Inferior parietal cortex (tissue), 1 donor: ENCODE data around the gene LMF1.
"Not testable (repeated sequence)": the region's sequence is repeated elsewhere in the genome, so short reads cannot be mapped to it uniquely, and the experiment has no call there.

Experiments
- DNase-seq: peaks from one replicate; pipeline ENCODE4 v3.0.0-alpha.2; 2016; ENCODE audit errors: extremely low spot score

Gene LMF1

DNA sequence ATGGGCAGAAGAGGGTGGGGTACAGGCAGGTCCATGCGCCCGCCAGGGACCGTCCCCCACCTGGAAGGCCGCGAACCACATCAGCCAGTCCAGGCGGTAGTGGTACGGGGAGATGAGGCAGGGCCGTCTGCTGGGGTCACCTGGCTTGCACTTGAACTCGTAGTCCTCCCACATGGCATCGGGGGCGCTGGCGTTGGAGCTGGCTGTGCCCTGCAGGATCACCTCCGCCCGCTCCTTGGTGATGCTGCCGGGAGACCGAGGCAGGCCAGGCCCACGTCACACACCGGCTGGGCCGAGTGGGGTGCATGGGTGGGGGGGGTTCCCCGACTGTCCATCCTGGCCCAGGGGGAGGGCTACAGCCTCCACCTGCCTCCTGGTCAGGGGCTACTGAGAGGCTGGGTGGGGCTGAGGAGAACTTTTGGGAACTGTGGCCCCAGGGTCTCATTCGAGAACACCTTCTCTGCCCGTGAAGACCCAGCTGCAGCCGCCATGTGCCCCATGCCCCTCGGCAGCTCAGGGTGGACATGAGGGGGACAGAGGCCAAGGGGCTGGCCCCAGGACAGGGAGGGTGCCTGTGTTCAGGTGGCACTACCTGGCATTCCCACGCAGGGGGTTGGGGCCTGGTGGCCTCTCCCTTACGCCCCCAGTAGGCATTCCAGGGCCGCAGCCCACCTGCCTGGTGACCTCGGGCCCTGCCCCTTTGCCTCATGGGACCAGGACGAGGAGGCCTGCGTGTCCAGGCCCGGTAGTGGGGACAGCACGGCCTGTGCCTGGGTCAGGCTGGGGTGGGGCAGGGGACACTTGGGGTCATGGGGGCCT lies 100.8 kb downstream of the LMF1 start:
- DNase-seq = no peak

DNA sequence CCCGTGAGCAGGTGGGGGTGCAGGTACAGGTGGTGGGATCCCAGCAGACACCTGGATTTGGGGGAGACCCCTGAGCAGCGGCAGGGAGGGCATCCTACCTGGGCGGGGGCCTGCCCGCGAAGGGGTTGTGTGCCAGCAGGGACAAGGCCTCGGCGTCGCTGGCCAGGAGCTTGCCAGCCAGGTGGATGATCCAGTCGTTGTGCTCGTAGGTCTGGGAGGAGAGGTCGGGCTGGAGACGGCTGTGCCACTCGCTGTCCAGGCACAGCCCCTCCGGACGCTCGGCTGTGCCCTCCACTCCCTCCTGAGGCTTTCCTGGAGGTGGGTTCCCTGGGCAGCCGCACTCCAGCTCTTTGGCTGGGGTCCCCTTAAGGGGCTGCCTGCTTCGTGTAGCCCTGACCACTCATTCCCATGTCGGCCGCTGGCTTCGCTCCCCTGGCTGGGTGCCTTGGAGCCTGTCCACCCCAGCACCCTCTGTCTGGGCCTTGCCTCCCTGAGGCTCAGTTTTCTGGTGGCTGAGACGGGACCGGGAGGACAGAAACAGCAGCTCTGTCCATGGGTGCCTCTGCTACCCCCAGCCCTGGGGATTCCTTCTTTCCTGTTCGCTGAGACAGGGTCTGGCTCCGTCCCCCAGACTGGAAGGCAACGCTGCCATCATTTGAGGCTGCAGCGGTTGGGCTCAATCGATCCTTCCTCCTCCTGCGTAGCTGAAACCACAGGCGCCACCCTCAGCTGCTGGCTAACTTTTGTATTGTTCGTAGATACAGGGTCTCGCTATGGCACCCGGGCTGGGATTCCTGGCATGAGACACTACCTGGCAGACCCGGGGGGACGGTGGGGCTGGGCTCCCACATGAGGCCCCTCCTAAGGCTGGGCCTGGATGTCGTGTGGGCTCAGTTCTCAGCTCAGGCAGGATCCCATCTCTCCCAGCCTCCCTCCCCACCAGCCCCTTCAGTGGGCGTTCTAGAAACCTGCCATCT lies 101.7 kb downstream of the LMF1 start:
- DNase-seq = no peak

DNA sequence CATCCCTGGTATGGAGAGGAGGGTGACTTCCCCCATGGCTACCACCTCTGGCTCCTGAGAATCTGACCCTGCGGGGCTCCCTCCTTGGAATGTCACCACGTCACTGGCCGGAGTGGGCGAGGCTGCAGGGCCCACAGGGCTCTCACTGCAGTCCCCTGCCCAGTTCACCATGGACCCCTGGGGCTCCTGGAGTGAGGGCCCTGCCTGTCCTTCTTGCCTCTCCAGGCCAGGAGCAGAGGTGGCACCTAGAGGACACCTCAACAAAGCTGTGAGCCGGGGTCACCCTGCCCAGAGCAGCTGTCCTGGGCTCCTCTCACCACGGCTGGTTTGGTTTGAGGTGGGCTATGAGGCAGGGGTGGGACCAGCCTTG lies 102.4 kb downstream of the LMF1 start:
- DNase-seq = no peak

DNA sequence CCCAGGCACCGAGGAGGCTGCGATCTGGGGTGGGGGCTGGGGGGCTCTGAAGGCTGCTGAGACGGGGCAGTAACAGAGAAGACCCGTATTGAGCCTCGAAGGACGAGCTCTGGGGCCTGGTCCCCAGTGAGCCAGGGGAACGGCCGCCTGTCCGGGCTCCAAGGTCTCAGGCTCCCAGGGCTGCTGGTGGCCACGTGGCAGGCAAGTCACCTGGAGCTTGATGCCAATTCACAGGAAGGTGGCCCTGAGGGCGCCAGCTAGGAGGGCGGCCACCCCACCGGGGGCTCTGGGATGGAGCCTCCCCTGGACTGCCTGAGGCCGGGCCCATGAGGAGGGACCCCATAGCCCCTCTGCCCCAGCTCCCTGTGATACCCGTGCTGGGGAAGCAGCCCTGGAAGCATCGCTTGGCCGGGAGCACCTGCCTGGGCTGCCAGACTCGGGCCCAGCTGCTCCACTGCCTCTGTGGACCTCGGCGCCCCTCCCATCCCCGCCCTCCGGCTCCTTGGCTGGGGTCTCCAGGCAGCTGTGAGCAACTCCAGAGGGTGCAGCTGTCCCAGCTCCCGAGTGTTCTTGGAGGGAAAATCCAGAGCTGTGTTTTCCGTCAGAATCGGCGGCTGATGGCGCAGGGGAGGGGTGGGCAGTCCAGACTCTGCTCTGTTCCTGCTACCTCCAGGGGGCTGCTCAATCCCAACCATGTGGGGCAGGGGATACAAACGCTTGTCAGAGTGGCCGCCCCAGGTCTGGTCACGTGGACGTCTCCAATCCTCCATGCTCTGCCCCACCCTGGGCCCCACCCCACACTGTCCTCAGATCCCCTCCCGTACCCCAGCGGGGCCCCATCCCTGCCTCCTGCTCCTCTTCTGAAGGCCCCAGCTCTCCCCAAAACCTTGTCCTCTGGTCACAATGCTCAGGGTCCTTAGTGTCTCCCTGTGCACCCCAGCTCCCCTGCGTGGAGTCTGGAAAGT lies 103.1 kb downstream of the LMF1 start:
- no peak for DNase-seq

DNA sequence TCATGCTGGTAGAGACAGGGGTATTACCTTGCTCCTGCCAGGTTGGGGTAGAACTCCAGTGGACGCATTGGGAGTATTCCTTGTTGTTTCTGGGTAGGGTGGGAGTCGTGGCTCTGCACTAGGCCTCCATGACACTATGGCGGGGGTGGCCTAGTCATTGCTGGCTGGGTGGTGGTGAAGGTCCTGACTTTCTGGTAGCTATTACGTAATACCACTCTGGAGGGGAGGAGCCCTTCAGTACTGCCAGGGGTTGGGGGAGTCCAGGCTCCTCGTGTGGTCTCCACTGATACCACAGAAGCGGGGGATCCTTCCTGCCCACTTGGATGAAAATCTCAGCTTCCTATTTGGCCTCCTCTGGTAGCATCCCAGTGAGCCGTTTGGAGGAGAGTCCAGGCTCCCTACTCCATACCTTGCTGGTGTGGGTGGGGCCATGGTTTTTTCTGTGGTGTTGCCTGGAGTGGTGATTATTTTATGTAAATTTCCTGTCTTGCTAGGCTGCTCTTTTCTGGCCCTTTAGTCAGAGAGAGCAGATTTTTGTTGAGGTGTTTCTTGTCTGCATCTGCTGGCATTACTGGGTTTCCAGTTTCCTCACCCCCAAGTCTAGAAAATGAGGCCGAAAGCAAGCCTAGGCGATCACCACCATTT lies 104.4 kb downstream of the LMF1 start:
- DNase-seq = no peak

DNA sequence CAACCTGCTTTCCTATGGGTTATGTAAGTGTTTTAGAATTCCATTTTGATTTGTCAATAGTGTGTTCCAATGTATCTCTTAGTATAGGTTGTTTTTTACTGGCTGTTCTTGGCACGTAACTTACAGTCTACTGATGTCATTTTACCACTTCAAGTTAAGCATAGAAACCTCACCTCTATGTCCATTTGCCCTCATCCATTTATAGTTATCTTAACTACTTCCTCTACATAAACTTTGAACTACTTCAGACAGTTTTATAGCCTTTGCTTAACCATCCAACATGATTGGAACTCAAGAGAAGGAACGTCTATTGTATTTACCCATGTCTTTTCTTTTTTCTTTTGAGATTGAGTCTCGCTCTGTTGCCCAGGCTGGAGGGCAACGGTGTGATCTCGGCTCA lies 105.8 kb downstream of the LMF1 start:
- no peak for DNase-seq

DNA sequence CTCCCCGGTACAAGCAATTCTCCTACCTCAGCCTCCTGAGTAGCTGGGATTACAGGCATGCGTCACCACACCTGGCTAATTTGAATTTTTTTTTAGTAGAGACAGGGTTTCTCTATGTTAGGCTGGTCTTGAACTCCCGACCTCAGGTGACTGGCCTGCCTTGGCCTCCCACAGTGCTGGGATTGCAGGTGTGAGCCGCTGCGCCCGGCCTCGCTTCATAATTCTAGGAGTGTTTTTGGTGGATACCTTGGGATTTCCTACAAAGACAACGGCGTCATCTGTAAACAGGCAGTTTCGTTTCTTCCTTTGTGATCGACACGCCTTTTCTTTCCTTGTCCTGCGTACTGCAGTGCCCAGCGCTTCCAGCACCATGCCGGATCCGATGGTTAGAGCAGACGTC lies 109.3 kb downstream of the LMF1 start:
- DNase-seq = no peak

DNA sequence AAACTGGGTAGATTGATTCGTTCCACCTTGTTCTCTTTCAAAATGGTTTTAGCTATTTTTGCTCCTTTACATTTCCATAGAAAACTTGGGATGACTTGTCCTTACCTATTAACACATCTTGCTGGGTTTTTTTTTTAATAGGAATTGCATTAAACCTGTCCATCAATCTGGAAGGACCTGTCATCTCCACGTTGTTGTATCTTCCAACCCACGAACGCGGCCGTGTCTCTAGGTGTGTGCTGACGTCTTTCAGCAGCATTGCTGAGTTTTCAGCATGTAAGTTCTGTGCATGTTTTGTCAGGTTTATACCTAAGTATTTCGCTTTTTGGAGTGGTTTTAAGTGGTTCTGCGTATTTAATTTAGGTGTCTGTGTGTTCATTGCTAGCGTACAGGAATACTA lies 109.9 kb downstream of the LMF1 start:
- no peak for DNase-seq

DNA sequence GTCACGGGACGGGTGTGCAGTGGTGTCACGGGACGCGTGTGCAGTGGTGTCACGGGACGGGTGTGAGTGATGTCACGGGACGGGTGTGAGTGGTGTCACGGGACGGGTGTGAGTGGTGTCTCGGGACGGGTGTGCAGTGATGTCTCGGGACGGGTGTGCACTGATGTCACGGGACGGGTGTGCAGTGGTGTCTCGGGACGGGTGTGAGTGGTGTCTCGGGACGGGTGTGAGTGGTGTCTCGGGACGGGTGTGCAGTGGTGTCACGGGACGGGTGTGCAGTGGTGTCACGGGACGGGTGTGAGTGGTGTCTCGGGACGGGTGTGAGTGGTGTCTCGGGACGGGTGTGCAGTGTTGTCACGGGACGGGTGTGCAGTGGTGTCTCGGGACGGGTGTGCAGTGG lies 111.8 kb downstream of the LMF1 start:
- not testable (repeated sequence) for DNase-seq

DNA sequence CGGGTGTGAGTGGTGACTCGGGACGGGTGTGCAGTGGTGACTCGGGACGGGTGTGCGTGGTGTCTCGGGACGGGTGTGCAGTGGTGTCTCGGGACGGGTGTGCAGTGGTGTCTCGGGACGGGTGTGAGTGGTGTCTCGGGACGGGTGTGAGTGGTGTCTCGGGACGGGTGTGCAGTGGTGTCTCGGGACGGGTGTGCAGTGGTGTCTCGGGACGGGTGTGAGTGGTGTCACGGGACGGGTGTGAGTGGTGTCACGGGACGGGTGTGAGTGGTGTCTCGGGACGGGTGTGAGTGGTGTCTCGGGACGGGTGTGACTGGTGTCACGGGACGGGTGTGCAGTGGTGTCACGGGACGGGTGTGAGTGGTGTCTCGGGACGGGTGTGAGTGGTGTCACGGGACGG lies 112.3 kb downstream of the LMF1 start:
- not testable (repeated sequence) for DNase-seq

DNA sequence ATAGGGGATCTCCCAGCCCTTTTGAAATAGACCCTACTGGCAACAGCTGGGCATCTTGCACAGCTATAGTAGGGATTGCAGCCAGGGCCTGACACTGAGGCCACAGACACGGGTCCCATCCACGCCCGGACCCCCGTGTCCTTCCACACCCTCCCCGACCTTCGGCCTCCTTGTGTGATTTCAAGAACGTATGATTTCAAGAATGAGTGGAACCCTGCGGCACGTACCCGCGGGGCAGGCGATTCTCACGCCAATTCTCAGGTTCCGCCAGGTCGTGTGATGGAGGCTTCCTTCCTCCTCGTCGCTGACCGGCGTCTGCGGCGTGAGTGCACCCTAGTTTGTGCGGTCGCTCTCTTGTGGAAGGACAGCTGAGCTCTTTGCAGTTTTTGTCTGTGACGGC lies 114.0 kb downstream of the LMF1 start:
- DNase-seq = no peak

DNA sequence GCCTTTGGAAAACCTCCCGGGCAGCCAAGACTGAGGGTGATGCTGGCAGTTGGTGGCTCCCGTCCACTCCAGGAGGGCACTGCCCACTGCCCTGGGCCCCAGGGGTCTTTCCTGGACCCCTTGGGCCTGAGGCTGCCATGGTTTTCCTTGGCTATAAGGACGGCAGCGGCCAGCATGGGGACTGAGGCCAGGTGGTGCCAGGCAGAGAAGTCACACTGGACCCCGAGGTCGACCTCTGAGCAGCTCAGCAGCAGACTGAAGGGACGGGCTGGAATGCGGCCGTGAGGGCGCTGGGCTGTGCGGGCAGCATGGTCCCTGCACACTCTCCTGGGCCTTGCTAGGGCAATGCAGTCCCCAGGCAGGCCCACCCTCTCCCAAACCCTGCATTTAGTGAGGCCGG lies 114.7 kb downstream of the LMF1 start:
- no peak for DNase-seq

DNA sequence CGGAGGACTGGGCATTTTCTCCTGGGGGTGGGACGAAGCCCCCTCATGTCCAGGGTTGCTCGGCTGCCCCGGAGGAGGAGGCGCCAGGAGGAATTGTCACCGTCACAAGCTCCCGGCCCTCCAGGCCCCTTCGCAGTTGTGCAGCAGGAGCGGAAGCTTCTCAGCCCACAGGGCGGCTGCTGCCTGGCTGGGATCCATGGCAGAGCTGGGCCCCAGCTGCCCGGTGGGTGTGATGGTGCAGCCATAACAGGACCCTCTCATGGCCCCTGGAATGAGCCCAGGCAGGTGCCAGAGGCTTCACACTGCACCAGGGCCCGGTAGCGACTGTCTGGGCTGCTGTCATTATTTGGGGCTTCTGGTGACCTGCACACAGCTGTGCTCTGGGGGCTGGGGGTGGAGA lies 115.3 kb downstream of the LMF1 start:
- no peak for DNase-seq

DNA sequence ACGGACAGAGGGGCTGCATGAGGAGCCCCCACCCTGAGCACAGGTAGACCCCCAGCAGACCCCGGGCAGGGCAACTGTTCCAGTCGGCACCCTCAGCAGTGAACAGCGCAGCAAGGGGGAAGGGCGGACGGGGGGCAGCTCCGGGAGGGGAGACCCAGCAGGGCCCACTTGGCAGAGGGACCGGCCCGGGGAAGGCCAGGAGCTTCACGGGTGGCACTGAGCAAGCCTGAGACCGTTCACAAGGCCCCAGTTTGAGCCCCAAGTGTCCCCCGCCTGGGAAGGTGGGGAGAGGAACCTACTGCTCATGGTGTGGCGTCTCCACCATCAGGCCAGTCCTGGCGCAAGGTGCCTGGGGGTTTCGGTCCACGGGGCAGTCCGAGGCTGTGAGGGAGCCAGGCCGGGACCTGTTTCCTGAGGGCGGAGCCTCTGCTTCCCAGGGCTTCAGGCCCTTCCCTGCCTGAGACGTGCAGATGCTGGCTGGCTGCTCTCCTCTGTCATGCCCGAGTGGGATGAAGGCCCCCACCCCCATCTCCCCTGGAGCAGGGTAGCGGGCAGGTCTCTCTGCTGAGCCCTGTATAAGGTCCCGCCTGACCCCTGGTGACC lies 115.9 kb downstream of the LMF1 start:
- no peak for DNase-seq

DNA sequence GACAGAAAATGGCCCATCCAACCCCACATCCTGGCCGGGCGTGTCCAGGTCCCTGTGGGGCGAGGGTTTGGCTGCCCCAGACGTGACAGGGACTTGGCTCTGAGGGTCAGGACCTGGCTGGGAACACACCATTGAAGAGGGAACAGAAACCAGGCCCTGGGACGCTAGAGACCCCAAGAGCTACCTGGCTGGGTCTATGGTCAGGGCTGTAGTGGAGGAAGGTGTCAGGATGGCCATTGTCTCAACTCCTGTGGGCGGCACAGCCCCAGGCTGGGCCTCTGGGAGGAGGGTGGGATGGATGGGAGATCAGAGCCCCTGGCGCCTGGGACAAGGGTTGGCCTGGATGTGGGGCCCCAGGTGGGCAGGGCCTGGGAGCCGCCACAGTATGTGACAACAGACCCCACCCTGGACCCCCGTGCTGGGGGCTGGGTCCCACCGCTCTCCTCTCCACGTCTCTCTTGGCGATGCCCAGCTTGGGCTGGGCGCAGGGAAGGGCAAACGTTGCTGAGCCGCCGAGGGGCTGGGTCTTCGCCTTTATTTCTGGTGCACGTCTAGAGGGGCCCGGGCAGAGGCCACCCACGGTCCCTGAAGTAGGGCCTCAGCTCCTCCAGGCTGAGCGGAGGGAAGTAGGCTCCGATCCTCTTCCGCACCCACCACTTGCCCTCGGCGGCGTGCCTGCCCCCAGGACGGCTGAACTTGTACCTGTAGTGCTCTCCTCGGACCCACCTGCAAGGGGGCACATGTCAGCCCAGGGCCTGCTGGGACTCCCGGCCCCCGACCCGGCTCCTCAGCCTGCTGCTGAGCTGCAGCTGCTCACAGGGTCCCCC lies 116.6 kb downstream of the LMF1 start:
- no peak for DNase-seq

DNA sequence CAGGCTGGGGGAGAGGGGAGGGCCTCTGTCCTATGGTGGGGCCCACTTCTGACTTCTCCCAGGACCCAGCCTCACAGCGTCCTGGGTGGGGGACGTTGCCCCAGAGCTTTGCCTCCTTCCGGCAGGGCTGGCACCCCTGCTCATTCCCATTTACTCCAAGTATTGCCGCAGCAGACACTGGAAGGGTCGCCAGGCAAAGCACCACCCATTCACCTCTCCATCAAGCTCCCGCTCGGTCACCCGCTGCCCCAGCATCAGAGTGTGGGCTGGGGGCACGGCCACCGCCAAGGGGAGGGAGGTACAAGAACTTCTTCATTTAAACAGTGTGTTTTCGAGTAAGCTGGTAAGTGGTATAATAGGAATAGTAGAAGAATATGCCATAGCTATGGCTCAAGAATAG lies 117.5 kb downstream of the LMF1 start:
- no peak for DNase-seq

DNA sequence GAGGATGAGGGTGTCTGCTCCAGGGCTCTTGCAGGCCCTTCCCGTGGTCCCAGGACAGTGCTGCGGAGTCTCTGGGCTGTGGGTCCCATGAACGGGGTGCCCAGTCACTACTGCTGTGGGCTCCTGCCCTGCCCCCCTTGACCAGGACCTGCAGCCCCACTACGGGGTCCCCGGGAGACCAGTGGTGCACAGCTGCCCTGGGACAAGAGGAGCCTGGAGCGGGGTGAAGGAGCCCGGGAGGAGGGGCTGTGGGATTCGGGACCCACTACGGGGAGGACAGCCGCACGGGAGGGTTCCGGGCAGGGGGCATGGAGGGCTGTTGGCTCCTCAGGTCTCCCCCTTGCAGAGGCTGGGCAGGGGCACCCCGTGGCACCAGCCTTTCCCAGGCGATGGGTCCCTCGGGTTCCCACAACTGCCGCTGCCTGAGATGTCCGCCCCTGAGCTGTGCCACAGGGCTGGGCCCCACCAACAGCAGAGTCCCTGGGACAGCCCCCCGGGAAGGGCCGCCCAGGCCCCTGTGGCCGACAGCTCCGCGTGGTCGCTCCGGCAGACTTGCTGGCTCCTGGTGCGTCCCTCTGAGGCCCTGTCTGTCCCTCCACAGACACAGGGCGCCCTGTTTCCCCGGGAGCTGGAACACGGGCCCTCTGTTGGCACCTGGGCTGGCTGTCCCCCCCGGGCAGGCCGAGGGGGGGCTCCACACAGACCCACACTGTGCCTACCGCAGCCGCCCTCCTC lies 118.2 kb downstream of the LMF1 start:
- DNase-seq = no peak

DNA sequence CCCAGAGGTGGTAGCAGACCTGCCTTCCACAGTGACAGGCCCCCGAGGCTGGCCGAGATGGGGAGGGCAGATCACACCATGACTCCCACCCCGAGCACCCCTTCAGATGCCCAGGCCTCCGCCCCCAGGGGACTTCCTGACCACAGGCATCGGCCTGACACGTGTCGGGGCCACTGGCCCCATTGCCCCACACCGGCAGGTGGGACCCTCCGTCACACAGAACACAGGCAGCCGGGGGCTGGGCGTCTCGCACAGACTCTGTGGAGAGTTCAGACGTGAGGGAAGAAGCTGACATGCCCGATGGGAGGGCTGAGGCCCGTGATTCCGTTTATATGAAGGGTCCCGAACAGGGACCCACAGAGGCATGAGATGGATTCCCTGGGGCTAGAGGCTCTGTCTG lies 118.9 kb downstream of the LMF1 start:
- DNase-seq = no peak

DNA sequence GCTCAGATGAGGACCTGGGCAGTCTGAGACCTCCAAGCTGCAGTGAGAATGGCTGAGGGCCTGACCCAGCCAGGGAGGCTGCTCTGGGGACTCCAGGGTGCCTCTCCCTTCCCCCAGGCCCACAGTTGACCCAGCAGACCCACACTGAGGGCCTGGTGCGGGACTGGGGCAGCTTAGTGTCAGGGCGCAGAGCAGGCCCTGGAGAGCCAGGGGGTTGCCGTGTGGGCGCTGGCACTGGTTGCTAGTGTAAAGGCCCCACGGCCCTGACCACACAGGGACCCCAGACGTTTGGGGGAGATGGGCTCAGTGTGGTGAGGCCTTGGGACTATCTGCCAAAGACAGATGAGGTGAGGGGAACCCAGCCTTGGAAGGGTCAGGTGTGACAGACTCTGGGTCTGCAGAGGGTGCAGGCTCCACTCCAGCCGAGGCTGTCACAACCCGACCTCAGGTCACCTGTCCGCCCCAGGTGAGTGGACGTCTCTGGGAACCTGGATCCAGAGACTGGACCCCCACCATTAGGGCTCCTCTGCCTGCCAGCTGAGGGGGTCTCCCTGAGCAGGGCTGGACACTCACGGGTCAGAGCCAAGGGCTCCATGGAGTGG lies 119.5 kb downstream of the LMF1 start:
- DNase-seq = no peak
